HepG2 (cell line): ENCODE data around the gene PDGFRB. TPM values are rescaled to one million over a fixed set of nuclear protein-coding genes. Genes with fewer than 3 reads are reported as not detected.

Experiments
- ATAC-seq: fragments of 200-7000 bp; cut with Tn5 transposase; 3 replicates; pipeline ENCODE4 v1.9.1; 2020; ENCODE audit warnings: mild to moderate bottlenecking, moderate library complexity
- BruUV-seq: library from RNA; stranded (reverse); fragments of 400-500 nt; replicated peaks from 2 replicates; lab custom pipeline; 2021; lab: Mats Ljungman, UMichigan
- CTCF ChIA-PET: fragments of 300-600 bp; formaldehyde crosslinking; extraction: SDS; loops from one replicate; lab custom pipeline; 2021; ENCODE audit warnings: low total read pairs, inconsistent platforms, low intra/inter-chr PET ratio; lab: Yijun Ruan, JAX
- POLR2A ChIA-PET: fragments of 350-600 bp; sonication (Branson Sonifier 250); formaldehyde crosslinking; loops from one replicate; lab custom pipeline; 2020; ENCODE audit warnings: antibody characterized with exemption, inconsistent platforms; lab: Yijun Ruan, JAX
- DNase-seq: peaks from one replicate; pipeline ENCODE4 v3.0.0-alpha.2; 2015; ENCODE audit warnings: low spot score
- FAIRE-seq: peaks from 3 replicates; lab custom pipeline; 2011; peaks lifted over from hg19 to GRCh38; lab: Jason Lieb, UNC
- H2AFZ ChIP-seq: one replicate; pipeline ENCODE4 v1.6.1; 2011; ENCODE audit warnings: low read length, inconsistent platforms
- H3K27ac ChIP-seq: fragments of 300-600 bp; 3 replicates; pipeline ENCODE4 v1.8.0; 2011; ENCODE audit warnings: mixed run types, mild to moderate bottlenecking, mixed read lengths, low read length, inconsistent platforms; ENCODE audit not compliant: insufficient read depth; ENCODE audit errors: extremely low read length
- H3K27me3 ChIP-seq, 2 experiments: fragments of 200-600 bp in 1 of 2; 2 replicates in 1 of 2; 3 replicates in 1 of 2; pipeline versions ENCODE4 v1.6.0 to v1.8.0; 2011; ENCODE audit warnings: low read length in 2 of 2, mild to moderate bottlenecking in 2 of 2, moderate library complexity in 2 of 2, inconsistent platforms in 1 of 2; ENCODE audit not compliant: insufficient read depth in 2 of 2, control insufficient read depth in 1 of 2
- H3K36me3 ChIP-seq, 2 experiments: fragments of 200-600 bp in 1 of 2; replicated peaks in 1 of 2; 2 replicates in 1 of 2; 3 replicates in 1 of 2; pipeline versions ENCODE4 v1.5.1 to v1.8.0; 2011; ENCODE audit warnings: low read length in 2 of 2, inconsistent platforms in 1 of 2; ENCODE audit not compliant: insufficient read depth in 2 of 2, control insufficient read depth in 1 of 2
- H3K4me1 ChIP-seq: 2 replicates; pipeline ENCODE4 v1.5.1; 2012; ENCODE audit warnings: low read length, inconsistent platforms; ENCODE audit not compliant: insufficient read depth
- H3K4me2 ChIP-seq: 2 replicates; pipeline ENCODE4 v1.6.0; 2011; ENCODE audit warnings: low read depth, low read length, inconsistent platforms
- H3K4me3 ChIP-seq, 3 experiments: fragments of 200-600 bp in 1 of 3; sonication (generic), shearing (Covaris generic) in 1 of 3; replicated peaks in 1 of 3; 2 replicates each; pipeline ENCODE4 v1.5.1; 2011 to 2016; ENCODE audit warnings: low read length in 3 of 3, inconsistent platforms in 2 of 3, low read depth in 2 of 3, mild to moderate bottlenecking in 2 of 3, control low read depth in 1 of 3, mixed read lengths in 1 of 3; ENCODE audit not compliant: insufficient read depth in 1 of 3
- H3K79me2 ChIP-seq: one replicate; pipeline ENCODE4 v1.6.1; 2011; ENCODE audit warnings: low read length, inconsistent platforms; ENCODE audit not compliant: insufficient read depth
- H3K9ac ChIP-seq: 2 replicates; pipeline ENCODE4 v1.6.0; 2011; ENCODE audit warnings: mild to moderate bottlenecking, low read depth, low read length, inconsistent platforms; ENCODE audit not compliant: insufficient read depth
- H3K9me3 ChIP-seq: 2 replicates; pipeline ENCODE4 v1.5.1; 2012; ENCODE audit warnings: mild to moderate bottlenecking, low read length
- H4K20me1 ChIP-seq: 2 replicates; pipeline ENCODE4 v1.6.0; 2011; ENCODE audit warnings: inconsistent platforms, mild to moderate bottlenecking, low read length, moderate library complexity; ENCODE audit not compliant: insufficient read depth
- GABPA ChIP-seq, 2 experiments: IDR thresholded peaks; 2 replicates each; pipeline ENCODE4 v1.6.1; 2011 to 2016; ENCODE audit warnings: low read depth in 2 of 2, low read length in 1 of 2, missing biosample characterization in 1 of 2, missing genetic modification characterization in 1 of 2
- GABPB1 ChIP-seq: IDR thresholded peaks from 2 replicates; pipeline ENCODE4 v1.6.1; 2016; ENCODE audit warnings: mild to moderate bottlenecking, missing genetic modification reagents, moderate library complexity, missing compliant biosample characterization
- GFI1 ChIP-seq: sonication (generic); formaldehyde crosslinking; IDR thresholded peaks from 2 replicates; pipeline ENCODE4 v1.5.0; 2020; ENCODE audit warnings: missing genetic modification reagents, mild to moderate bottlenecking, borderline replicate concordance
- KLF16 ChIP-seq, 2 experiments: sonication (generic) in 1 of 2; formaldehyde crosslinking in 1 of 2; IDR thresholded peaks; 2 replicates each; pipeline versions ENCODE4 v1.6.1 to v1.8.0; 2016 to 2023; ENCODE audit warnings: missing genetic modification reagents in 2 of 2, missing compliant biosample characterization in 1 of 2
- NFYB ChIP-seq: sonication (generic); formaldehyde crosslinking; IDR thresholded peaks from 2 replicates; pipeline ENCODE4 v1.4.0; 2020; ENCODE audit warnings: missing genetic modification reagents
- PLRG1 ChIP-seq: fragments of 450-650 bp; conservative IDR thresholded peaks from 2 replicates; pipeline ENCODE4 v1.6.1; 2016
- RFXANK ChIP-seq: IDR thresholded peaks from 2 replicates; pipeline ENCODE4 v1.6.1; 2016
- ZMYM2 ChIP-seq: sonication (generic); formaldehyde crosslinking; IDR thresholded peaks from 2 replicates; pipeline ENCODE4 v1.8.0; 2022; ENCODE audit warnings: mild to moderate bottlenecking, missing genetic modification reagents
- ZNF335 ChIP-seq: sonication (generic); formaldehyde crosslinking; IDR thresholded peaks from 2 replicates; pipeline ENCODE4 v1.4.0; 2020; ENCODE audit warnings: missing genetic modification reagents
- ZNF589 ChIP-seq: sonication (generic); formaldehyde crosslinking; conservative IDR thresholded peaks from 2 replicates; pipeline ENCODE4 v1.8.0; 2022; ENCODE audit warnings: mild to moderate bottlenecking, moderate library complexity, missing genetic modification reagents
- ZNF629 ChIP-seq: sonication (generic); formaldehyde crosslinking; conservative IDR thresholded peaks from 2 replicates; pipeline ENCODE4 v1.5.0; 2020; ENCODE audit warnings: missing genetic modification reagents
- WGBS: methylation state at CpG from one replicate; pipeline ENCODE4 v1.1.6; 2017; ENCODE audit warnings: low lambda C conversion rate; 5-methylcytosine and 5-hydroxymethylcytosine counted together
- in situ Hi-C: cut with HindIII; loops from 2 replicates; pipeline ENCODE4 v1.10.0; 2017; ENCODE audit warnings: low pct_unique_long_range_greater_than_20kb; ENCODE audit not compliant: extremely low pct_ligation_motif_present
- intact Hi-C: fragments of 100-400 bp; cut with micrococcal nuclease; formaldehyde crosslinking; loops from one replicate; pipeline ENCODE4 v1.10.0; 2022; ENCODE audit not compliant: unreplicated experiment
- polyA plus RNA-seq, 8 experiments: library from polyadenylated mRNA; depleted of rRNA in 3 of 8; stranded (reverse) in 7 of 8; unstranded in 1 of 8; fragments of >200 nt; fragmentation: Illumina TruSeq in 4 of 8; extraction: Trizol in 4 of 8; gene quantifications; 2 replicates each; pipeline versions ENCODE4 v1.2.1 to v1.2.3, GENCODE V29; 2011 to 2016; ENCODE audit warnings: low read depth in 4 of 8, missing spikeins in 1 of 8, mixed read lengths in 1 of 8; ENCODE audit not compliant: insufficient read depth in 1 of 8
- total RNA-seq, 5 experiments: library from RNA; depleted of rRNA; stranded (reverse); fragments of >200 nt; fragmentation: Illumina TruSeq; extraction: Trizol; gene quantifications; 2 replicates each; pipeline ENCODE4 v1.2.3, GENCODE V29; 2016; ENCODE audit warnings: low read depth in 1 of 5

PDGFRB gene
- total and polyA plus RNA-seq, 2 of the 13 experiments (the other 11 are each of a cell fraction or from before 2014, with no cell fraction given), result 4.0 to 21.0 TPM

DNA sequence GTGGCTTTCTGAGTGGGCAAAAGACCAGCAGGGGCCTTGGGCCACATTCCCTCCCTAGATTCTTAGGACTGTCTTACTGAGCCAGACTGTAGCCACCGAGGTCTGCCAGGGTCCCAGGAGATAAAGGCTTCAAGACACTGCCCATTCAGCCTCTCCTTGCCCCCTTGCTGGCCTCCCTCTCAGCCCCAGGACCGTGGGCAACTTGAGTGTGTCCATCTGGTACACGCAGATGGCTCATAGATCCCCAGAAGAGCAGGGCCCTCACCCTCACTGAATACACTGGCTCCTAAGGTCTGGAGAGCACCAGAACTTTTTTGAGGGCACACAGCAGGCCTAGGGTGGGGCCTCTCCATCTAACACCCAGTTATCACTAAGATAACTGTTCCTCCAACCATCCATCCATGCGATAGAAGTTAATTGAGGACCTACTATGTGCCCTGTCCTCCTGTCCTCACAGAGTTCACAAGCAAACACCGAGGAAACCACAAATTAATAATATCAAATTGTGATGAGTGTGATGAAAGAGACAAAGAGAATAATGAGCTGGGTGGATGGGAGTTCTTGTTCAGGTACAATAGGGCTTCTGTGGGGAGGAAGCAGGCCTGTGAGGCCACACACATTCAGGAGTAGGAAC, 4.9 kb upstream of the PDGFRB start:
- in situ Hi-C loops, result loop anchor here (5.0 kb wide), 1 partner anchor 57 kb away; no protein-coding TSS in a partner anchor
- ATAC-seq (no peak), DNase-seq (no peak), FAIRE-seq (no peak)
- TF ChIP-seq GFI1 (CRISPR knock-in tag) (no peak), NFYB (CRISPR knock-in tag) (0 out of 2 replicates have a peak, but pooled peaks have one; percentile 3)
- BruUV-seq, result no TSS peak
- no peak overlapping the region for H3K4me3 ChIP-seq
- H3K4me2 ChIP-seq, result peak overlapping the region; percentile 27; the same call in 1 of the 2 replicates
- H3K36me3 ChIP-seq, result no peaks in the 10 kb centered on the region
- H3K4me1 ChIP-seq, result peaks cover 81% of the 10 kb centered on the region
- peaks cover 1 to 6% of the 10 kb centered on the region in 2 experiments; a peak in 3 of 5 replicates for H3K27me3 ChIP-seq
- no peaks in the 10 kb centered on the region for H4K20me1 ChIP-seq
- H3K27ac ChIP-seq, result no peak overlapping the region
- intact Hi-C loops, result loop anchor here (1.0 to 5.0 kb wide), 4 partner anchors 17 to 192 kb away; no protein-coding TSS in a partner anchor
- H2AFZ ChIP-seq, result no peak overlapping the region
- 33% methylated on average over 5 of the region's 5 CpGs for WGBS
- no peak overlapping the region for H3K9ac ChIP-seq
- POLR2A ChIA-PET, result no interaction called here
- H3K79me2 ChIP-seq, result no peaks in the 10 kb centered on the region
- no peaks in the 10 kb centered on the region for H3K9me3 ChIP-seq
- CTCF ChIA-PET, result interaction anchor here (0.8 to 2.8 kb wide), 5 partner anchors 15 to 95 kb away, joined by 3 to 25 read pairs (median 9); no protein-coding TSS in a partner anchor

DNA sequence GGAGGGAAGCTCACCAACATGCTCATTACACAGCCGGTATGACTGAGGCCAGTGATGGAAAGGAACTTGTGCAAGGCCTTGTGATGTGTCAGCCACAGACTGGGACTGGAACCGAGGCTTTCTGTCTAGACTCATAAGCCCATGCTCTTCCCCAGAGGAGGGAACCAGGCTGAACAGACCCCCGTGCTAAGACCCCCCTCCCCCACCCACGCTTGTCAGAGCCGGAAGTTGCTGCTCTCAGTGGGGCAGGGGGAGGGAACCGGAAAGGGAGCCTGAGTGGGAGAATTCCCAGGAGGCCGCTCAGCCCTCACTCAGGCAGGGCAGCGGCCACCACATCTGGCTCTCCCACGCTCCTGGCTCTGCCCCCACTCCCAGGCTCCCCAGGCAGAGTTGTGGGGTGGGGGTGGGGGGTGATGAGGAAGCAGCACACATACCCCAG, 4.1 kb upstream of the PDGFRB start:
- ChIA-PET POLR2A (interaction anchor here (2.7 kb wide), 1 partner anchor 22 kb away, joined by 12 read pairs; no protein-coding TSS in a partner anchor), CTCF (no interaction called here)
- H3K36me3 ChIP-seq, result no peaks in the 10 kb centered on the region
- no peak overlapping the region for H3K27ac ChIP-seq
- H3K4me3 ChIP-seq, result no peak overlapping the region
- WGBS, result 25% methylated on average over 1 of the region's 9 CpGs
- in situ Hi-C loops, result loop anchor here (5.0 kb wide), 1 partner anchor 58 kb away; no protein-coding TSS in a partner anchor
- H4K20me1 ChIP-seq, result no peaks in the 10 kb centered on the region
- ATAC-seq, result no peak
- no TSS peak for BruUV-seq
- DNase-seq, result no peak
- H3K79me2 ChIP-seq, result no peaks in the 10 kb centered on the region
- H3K9me3 ChIP-seq, result no peaks in the 10 kb centered on the region
- peaks cover 86% of the 10 kb centered on the region for H3K4me1 ChIP-seq
- H2AFZ ChIP-seq, result no peak overlapping the region
- H3K4me2 ChIP-seq, result peak overlapping the region; percentile 27; the same call in 1 of the 2 replicates
- peaks cover 0 to 13% of the 10 kb centered on the region in 2 experiments; a peak in 3 of 5 replicates for H3K27me3 ChIP-seq
- FAIRE-seq, result no peak
- intact Hi-C loops, result loop anchor here (5.0 kb wide), 1 partner anchor 193 kb away; no protein-coding TSS in a partner anchor
- H3K9ac ChIP-seq, result no peak overlapping the region
- 0 out of 2 replicates have a peak, but pooled peaks have one; percentile 27 for TF ChIP-seq ZNF629
- TF ChIP-seq ZNF335, result 0 out of 2 replicates have a peak, but pooled peaks have one; percentile 17
- TF ChIP-seq RFXANK (CRISPR knock-in tag), result no peak
- peak; percentile 41 for TF ChIP-seq GABPB1 (CRISPR knock-in tag)
- TF ChIP-seq ZMYM2, result no peak
- no peak for TF ChIP-seq KLF16 (CRISPR knock-in tag; IDR thresholded peaks at IDR 0.05)
- TF ChIP-seq PLRG1, result no peak
- TF ChIP-seq ZNF589 (CRISPR knock-in tag), result no peak
- TF ChIP-seq GABPA (IDR thresholded peaks at IDR 0.05; ENCODE audit: low read depth, low read length), result no peak
- TF ChIP-seq GABPA (CRISPR knock-in tag; IDR thresholded peaks at IDR 0.05; ENCODE audit: low read depth), result peak; percentile 68
